WTC11 (cell line): ENCODE results near the gene RPS15. TPM values are rescaled to one million over a fixed set of nuclear protein-coding genes. Genes with fewer than 3 reads are reported as not detected.

ENCODE experiments used
- ATAC-seq: fragments of 200-7000 bp; cut with Tn5 transposase; 2 replicates; pipeline ENCODE4 v1.10.0; 2021; ENCODE audit warnings: mild to moderate bottlenecking, moderate library complexity
- CTCF ChIA-PET: fragments of 300-600 bp; sonication (Branson Sonifier 250); formaldehyde crosslinking; loops from one replicate; lab custom pipeline; 2021; ENCODE audit warnings: antibody characterized with exemption; lab: Charles Lee
- POLR2A ChIA-PET: fragments of 350-600 bp; sonication (Branson Sonifier 250); formaldehyde crosslinking; loops from one replicate; lab custom pipeline; 2021; ENCODE audit warnings: antibody characterized with exemption; lab: Charles Lee
- DNase-seq: peaks from one replicate; pipeline ENCODE4 v3.0.0; 2021; ENCODE audit warnings: low spot score
- H3K27ac Mint-ChIP-seq: 2 replicates; pipeline ENCODE4 v1.8.0; 2021; ENCODE audit warnings: mixed read lengths
- H3K27me3 Mint-ChIP-seq: 2 replicates; pipeline ENCODE4 v1.8.0; 2021; ENCODE audit warnings: low read depth, mild to moderate bottlenecking, moderate library complexity, mixed read lengths
- H3K36me3 Mint-ChIP-seq: 2 replicates; pipeline ENCODE4 v1.8.0; 2021; ENCODE audit warnings: mixed read lengths
- H3K4me1 Mint-ChIP-seq: 2 replicates; pipeline ENCODE4 v1.8.0; 2022; ENCODE audit warnings: mixed read lengths
- H3K4me3 Mint-ChIP-seq: 2 replicates; pipeline ENCODE4 v1.8.0; 2021; ENCODE audit warnings: mild to moderate bottlenecking, moderate library complexity, mixed read lengths
- H3K9me3 Mint-ChIP-seq: 2 replicates; pipeline ENCODE4 v1.8.0; 2021; ENCODE audit warnings: mixed read lengths
- CBFB ChIP-seq: sonication (generic); formaldehyde crosslinking; IDR thresholded peaks from 2 replicates; pipeline ENCODE4 v1.8.1; 2022; ENCODE audit warnings: mild to moderate bottlenecking, low read depth, missing genetic modification reagents
- CREB1 ChIP-seq: sonication (generic); formaldehyde crosslinking; IDR thresholded peaks from 2 replicates; pipeline ENCODE4 v1.8.0; 2023; ENCODE audit warnings: mild to moderate bottlenecking, missing genetic modification reagents
- E2F1 ChIP-seq: sonication (generic); formaldehyde crosslinking; IDR thresholded peaks from 2 replicates; pipeline ENCODE4 v1.8.0; 2022; ENCODE audit warnings: mild to moderate bottlenecking, missing genetic modification reagents
- E2F5 ChIP-seq: sonication (generic); formaldehyde crosslinking; IDR thresholded peaks from 2 replicates; pipeline ENCODE4 v1.8.1; 2022; ENCODE audit warnings: mild to moderate bottlenecking, moderate library complexity, missing genetic modification reagents
- ETV6 ChIP-seq: sonication (generic); formaldehyde crosslinking; IDR thresholded peaks from 2 replicates; pipeline ENCODE4 v1.8.1; 2022; ENCODE audit warnings: mild to moderate bottlenecking, missing genetic modification reagents
- FOXK1 ChIP-seq: sonication (generic); formaldehyde crosslinking; IDR thresholded peaks from 2 replicates; pipeline ENCODE4 v1.8.0; 2022; ENCODE audit warnings: mild to moderate bottlenecking, moderate library complexity, missing genetic modification reagents
- GABPB1 ChIP-seq: sonication (generic); formaldehyde crosslinking; IDR thresholded peaks from 2 replicates; pipeline ENCODE4 v1.8.1; 2023; ENCODE audit warnings: mild to moderate bottlenecking, missing genetic modification reagents
- GTF2I ChIP-seq: fragments of 250-450 bp; sonication (Bioruptor Pico); conservative IDR thresholded peaks from 2 replicates; pipeline ENCODE4 v1.4.0; 2021; ENCODE audit warnings: mild to moderate bottlenecking
- HMGA2 ChIP-seq: fragments of 250-450 bp; sonication (Bioruptor Pico); IDR thresholded peaks from 2 replicates; pipeline ENCODE4 v1.4.0; 2021; ENCODE audit warnings: mild to moderate bottlenecking, moderate library complexity
- HMGXB4 ChIP-seq: sonication (generic); formaldehyde crosslinking; IDR thresholded peaks from 2 replicates; pipeline ENCODE4 v1.8.1; 2023; ENCODE audit warnings: mild to moderate bottlenecking, moderate library complexity, missing genetic modification reagents
- MAX ChIP-seq: sonication (generic); formaldehyde crosslinking; IDR thresholded peaks from 2 replicates; pipeline ENCODE4 v1.8.0; 2022; ENCODE audit warnings: mild to moderate bottlenecking, missing genetic modification reagents
- MYBL2 ChIP-seq: sonication (generic); formaldehyde crosslinking; IDR thresholded peaks from 2 replicates; pipeline ENCODE4 v1.8.1; 2023; ENCODE audit warnings: mild to moderate bottlenecking, moderate library complexity, missing genetic modification reagents
- NR3C1 ChIP-seq: sonication (generic); formaldehyde crosslinking; conservative IDR thresholded peaks from 2 replicates; pipeline ENCODE4 v1.8.1; 2023; ENCODE audit warnings: low read depth, mild to moderate bottlenecking, missing genetic modification reagents
- TP53 ChIP-seq: sonication (generic); formaldehyde crosslinking; IDR thresholded peaks from 2 replicates; pipeline ENCODE4 v1.8.1; 2023; ENCODE audit warnings: mild to moderate bottlenecking, missing genetic modification reagents
- USF2 ChIP-seq: sonication (generic); formaldehyde crosslinking; IDR thresholded peaks from 2 replicates; pipeline ENCODE4 v1.8.1; 2023; ENCODE audit warnings: mild to moderate bottlenecking, missing genetic modification reagents, moderate library complexity
- ZBTB21 ChIP-seq: sonication (generic); formaldehyde crosslinking; IDR thresholded peaks from 2 replicates; pipeline ENCODE4 v1.8.1; 2023; ENCODE audit warnings: mild to moderate bottlenecking, missing genetic modification reagents, borderline replicate concordance
- ZNF138 ChIP-seq: sonication (generic); formaldehyde crosslinking; conservative IDR thresholded peaks from 2 replicates; pipeline ENCODE4 v1.8.1; 2022; ENCODE audit warnings: mild to moderate bottlenecking, moderate library complexity, missing genetic modification reagents
- ZNF263 ChIP-seq: sonication (generic); formaldehyde crosslinking; IDR thresholded peaks from 2 replicates; pipeline ENCODE4 v1.8.1; 2022; ENCODE audit warnings: low read depth, mild to moderate bottlenecking, moderate library complexity, missing genetic modification reagents
- ZNF396 ChIP-seq: fragments of 250-450 bp; sonication (Bioruptor Pico); IDR thresholded peaks from 2 replicates; pipeline ENCODE4 v1.8.0; 2021; ENCODE audit warnings: mild to moderate bottlenecking, moderate library complexity, borderline replicate concordance
- ZNF423 ChIP-seq: fragments of 250-450 bp; sonication (Bioruptor Pico); IDR thresholded peaks from 2 replicates; pipeline ENCODE4 v2.1.2; 2022; ENCODE audit warnings: mild to moderate bottlenecking, moderate library complexity
- total RNA-seq: library from RNA; stranded (reverse); gene quantifications from 3 replicates; pipeline ENCODE4 v1.2.3, GENCODE V29; 2021

Gene RPS15
- total RNA-seq, 1 experiment from 2014 or later = 1,932 TPM

GRCh38 chr19:1460033-1460995 is 22.1 kb downstream of the RPS15 start:
- no peak for ATAC-seq
- no peak overlapping the region for H3K27ac Mint-ChIP-seq
- no peaks in the 10 kb centered on the region for H3K36me3 Mint-ChIP-seq
- no peak overlapping the region for H3K4me3 Mint-ChIP-seq
- POLR2A ChIA-PET = no interaction called here
- TF ChIP-seq ZNF396 = no peak
- TF ChIP-seq, all 79 proteins: peak for 0
- Mint-ChIP-seq H3K27me3 (peaks cover 45% of the 10 kb centered on the region), H3K9me3 (no peaks in the 10 kb centered on the region), H3K4me1 (peaks cover 3% of the 10 kb centered on the region; the same call in 1 of the 2 replicates)
- CTCF ChIA-PET = no interaction called here
- peak; percentile 7 for DNase-seq

GRCh38 chr19:1461862-1462261 is 23.7 kb downstream of the RPS15 start:
- peak; percentile 8 for DNase-seq
- no peak for TF ChIP-seq FOXK1 (CRISPR knock-in tag)
- TF ChIP-seq GTF2I (CRISPR knock-in tag) = no peak
- no peak for TF ChIP-seq CREB1 (CRISPR knock-in tag)
- TF ChIP-seq HMGA2 (CRISPR knock-in tag) = no peak
- Mint-ChIP-seq H3K4me3 (no peak overlapping the region), H3K36me3 (no peaks in the 10 kb centered on the region), H3K9me3 (no peaks in the 10 kb centered on the region), H3K27me3 (peaks cover 55% of the 10 kb centered on the region), H3K27ac (no peak overlapping the region), H3K4me1 (peaks cover 3% of the 10 kb centered on the region; the same call in 1 of the 2 replicates)
- no peak for ATAC-seq
- ChIA-PET CTCF (no interaction called here), POLR2A (no interaction called here)

- ChIA-PET POLR2A (interaction anchor here (1.0 to 1.7 kb wide), 3 partner anchors 10 to 21 kb away, joined by 3 to 10 read pairs (median 4); no protein-coding TSS in a partner anchor), CTCF (interaction anchor here (0.6 to 5.0 kb wide), 17 partner anchors 9 to 361 kb away, joined by 3 to 76 read pairs (median 7); partner anchors contain the start of gene REEP6)
- TF ChIP-seq HMGXB4 (CRISPR knock-in tag) = peak; percentile 72; the same call in 1 of the 2 replicates
- no peak for TF ChIP-seq ZBTB21 (CRISPR knock-in tag)
- no peak for TF ChIP-seq MYBL2 (CRISPR knock-in tag)
- TF ChIP-seq MAX (CRISPR knock-in tag) = peak; percentile 2; the same call in 1 of the 2 replicates
- TF ChIP-seq E2F1 (CRISPR knock-in tag) = no peak
- TF ChIP-seq GABPB1 = no peak
- peak; percentile 82 for TF ChIP-seq ETV6
- 0 out of 2 replicates have a peak, but pooled peaks have one; percentile 21 for TF ChIP-seq E2F5 (CRISPR knock-in tag)
- peak; percentile 80; the same call in 1 of the 2 replicates for TF ChIP-seq NR3C1 (CRISPR knock-in tag)
- TF ChIP-seq TP53 (CRISPR knock-in tag) = peak; percentile 86; the same call in 1 of the 2 replicates
- TF ChIP-seq ZNF263 (CRISPR knock-in tag) = peak; percentile 57
- TF ChIP-seq CBFB (CRISPR knock-in tag) = peak; percentile 33; the same call in 1 of the 2 replicates
- TF ChIP-seq ZNF138 (CRISPR knock-in tag) = peak; percentile 81; the same call in 1 of the 2 replicates
- peak; percentile 28; the same call in 1 of the 2 replicates for TF ChIP-seq ZNF423 (CRISPR knock-in tag)
- TF ChIP-seq USF2 = 0 out of 2 replicates have a peak, but pooled peaks have one; percentile 22
- no peaks in the 10 kb centered on the region for H3K36me3 Mint-ChIP-seq
- peaks cover 64% of the 10 kb centered on the region for H3K27me3 Mint-ChIP-seq
- H3K27ac Mint-ChIP-seq = no peak overlapping the region
- peaks cover 2% of the 10 kb centered on the region; the same call in 1 of the 2 replicates for H3K4me1 Mint-ChIP-seq
- no peak overlapping the region for H3K4me3 Mint-ChIP-seq
- H3K9me3 Mint-ChIP-seq = no peaks in the 10 kb centered on the region
- DNase-seq (peak; percentile 74), ATAC-seq (peak; percentile 20)
These were observed 27.2 kb downstream of the RPS15 start for GRCh38 chr19:1465191-1466016.
